Transverse colon (tissue), 4 donors: ENCODE results near the gene TIMP3. TPM values are rescaled to one million over a fixed set of nuclear protein-coding genes. Genes with fewer than 3 reads are reported as not detected.
A peak's percentile ranks its signal among the peaks of the same experiment; 100 is the strongest.

Experiments used
- DNase-seq: peaks from one replicate; pipeline ENCODE4 v3.0.0-alpha.2; 2019
- H3K27ac ChIP-seq, 4 donors: fragments of 200-600 bp; sonication (generic); 2 replicates each; pipeline ENCODE4 v1.5.1; 2016 to 2018; ENCODE audit warnings: inconsistent platforms in 4 of 4
- H3K27me3 ChIP-seq: fragments of 200-600 bp; sonication (generic); 2 replicates; pipeline ENCODE4 v1.5.1; 2017; ENCODE audit warnings: inconsistent platforms
- H3K36me3 ChIP-seq, 4 donors: fragments of 200-600 bp; sonication (generic); 2 replicates each; pipeline ENCODE4 v1.5.1; 2017 to 2019; ENCODE audit warnings: inconsistent platforms in 4 of 4
- H3K4me1 ChIP-seq, 4 donors: fragments of 200-600 bp; sonication (generic); 2 replicates each; pipeline ENCODE4 v1.5.1; 2017 to 2020; ENCODE audit warnings: inconsistent platforms in 4 of 4
- H3K4me3 ChIP-seq, 4 donors: fragments of 200-600 bp; sonication (generic); 1 replicate in 1 of 4; 2 replicates in 3 of 4; pipeline versions ENCODE4 v1.5.1 to v1.6.1; 2017 to 2019; ENCODE audit warnings: inconsistent platforms in 4 of 4
- H3K9me3 ChIP-seq, 2 donors: fragments of 200-600 bp; sonication (generic); 2 replicates each; pipeline ENCODE4 v1.5.1; 2017 to 2019; ENCODE audit warnings: inconsistent platforms in 2 of 2
- EP300 ChIP-seq: sonication (generic); formaldehyde crosslinking; IDR thresholded peaks from one replicate; pipeline ENCODE4 v1.6.1; 2017; ENCODE audit warnings: antibody characterized with exemption, low read depth
- POLR2A ChIP-seq: fragments of 450-650 bp; IDR thresholded peaks from one replicate; pipeline ENCODE4 v1.6.1; 2016; ENCODE audit warnings: antibody characterized with exemption, mild to moderate bottlenecking, moderate library complexity
- POLR2AphosphoS5 ChIP-seq, 3 donors: sonication (generic); formaldehyde crosslinking; IDR thresholded peaks; one replicate each; pipeline ENCODE4 v1.6.1; 2016; ENCODE audit warnings: antibody characterized with exemption in 3 of 3
- WGBS, 2 donors: methylation state at CpG; one replicate each; pipeline ENCODE4 v1.1.5; 2018; ENCODE audit warnings: low coverage in 1 of 2; 5-methylcytosine and 5-hydroxymethylcytosine counted together
- in situ Hi-C, 4 donors: fragments of 200-750 bp; cut with MboI; loops; one replicate each; pipeline versions ENCODE4 v1.15.0 to v1.15.1; 2017; ENCODE audit warnings: low sequenced_read_pairs in 3 of 4, low pct_ligation_motif_present in 1 of 4, low pct_unique_long_range_greater_than_20kb in 1 of 4
- intact Hi-C: fragments of 100-400 bp; cut with DNase I; formaldehyde crosslinking; loops from one replicate; pipeline ENCODE4 v1.15.1; 2023; ENCODE audit warnings: low total_unique reads
- total RNA-seq, 4 donors: library from RNA; depleted of rRNA; stranded (reverse); fragments of >200 nt; gene quantifications; one replicate each; pipeline ENCODE4 v1.1.0, GENCODE V29; 2016
- TF ChIP-seq, protein P1 (sequence below), 5 experiments: fragments of 200-600 bp in 3 of 5; fragments of 450-650 bp in 2 of 5; sonication (generic) in 3 of 5; IDR thresholded peaks; 1 replicate in 2 of 5; 2 replicates in 3 of 5; pipeline ENCODE4 v1.5.1; 2016 to 2017; ENCODE audit warnings: antibody characterized with exemption in 5 of 5, inconsistent platforms in 3 of 5, mild to moderate bottlenecking in 2 of 5, moderate library complexity in 1 of 5

The TIMP3 gene
- total RNA-seq, 4 donors from 2014 or later = 49.7 to 158 (median 62.4) TPM

DNA sequence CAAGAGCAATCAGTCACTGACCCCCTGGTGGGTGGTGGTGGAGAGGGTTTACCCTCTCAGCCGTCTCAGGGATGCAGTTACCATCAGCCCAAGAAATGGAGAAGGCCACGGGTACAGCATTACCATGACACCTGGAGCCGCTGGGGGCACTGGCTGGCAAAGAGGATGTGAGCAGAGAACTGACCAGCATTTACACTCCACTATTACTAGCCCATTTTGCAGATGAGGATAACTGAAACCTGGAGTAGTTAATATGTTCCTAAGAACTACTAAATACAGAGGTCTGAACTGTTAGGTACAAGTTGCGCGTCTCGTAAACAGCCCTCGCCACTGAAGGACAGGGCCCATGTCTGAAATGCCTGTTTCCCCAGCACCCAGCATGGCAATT, 79.0 kb downstream of the TIMP3 start:
- TF ChIP-seq EP300 = no peak
- Histone ChIP-seq H3K9me3 (no peaks in the 10 kb centered on the region), H3K27ac (no peak overlapping the region), H3K27me3 (no peaks in the 10 kb centered on the region), H3K4me3 (no peak overlapping the region), H3K36me3 (no peaks in the 10 kb centered on the region), H3K4me1 (no peaks in the 10 kb centered on the region)
- intact Hi-C loops (no loop called here), in situ Hi-C loops (no loop called here)
- 84% methylated on average over 7 of the region's 7 CpGs; no CpG with 5 or more reads in 1 of the 2 donors for WGBS, 2 donors
- no peak for DNase-seq

GRCh38 chr22:32880893-32881596, 79.5 kb downstream of the TIMP3 start:
- in situ Hi-C loops (no loop called here), intact Hi-C loops (no loop called here)
- Histone ChIP-seq H3K27me3 (no peaks in the 10 kb centered on the region), H3K9me3 (no peaks in the 10 kb centered on the region), H3K4me3 (no peak overlapping the region), H3K36me3 (no peaks in the 10 kb centered on the region), H3K27ac (no peak overlapping the region), H3K4me1 (no peaks in the 10 kb centered on the region)
- WGBS, 2 donors = 35% methylated on average over 5 to 20 of the region's 20 CpGs
- DNase-seq = peak; percentile 23
- TF ChIP-seq POLR2AphosphoS5 (IDR thresholded peaks at IDR 0.05) (peak; percentile 34 to 49 (median 36)), EP300 (no peak), POLR2A (no peak)
- TF ChIP-seq, protein P1, sequence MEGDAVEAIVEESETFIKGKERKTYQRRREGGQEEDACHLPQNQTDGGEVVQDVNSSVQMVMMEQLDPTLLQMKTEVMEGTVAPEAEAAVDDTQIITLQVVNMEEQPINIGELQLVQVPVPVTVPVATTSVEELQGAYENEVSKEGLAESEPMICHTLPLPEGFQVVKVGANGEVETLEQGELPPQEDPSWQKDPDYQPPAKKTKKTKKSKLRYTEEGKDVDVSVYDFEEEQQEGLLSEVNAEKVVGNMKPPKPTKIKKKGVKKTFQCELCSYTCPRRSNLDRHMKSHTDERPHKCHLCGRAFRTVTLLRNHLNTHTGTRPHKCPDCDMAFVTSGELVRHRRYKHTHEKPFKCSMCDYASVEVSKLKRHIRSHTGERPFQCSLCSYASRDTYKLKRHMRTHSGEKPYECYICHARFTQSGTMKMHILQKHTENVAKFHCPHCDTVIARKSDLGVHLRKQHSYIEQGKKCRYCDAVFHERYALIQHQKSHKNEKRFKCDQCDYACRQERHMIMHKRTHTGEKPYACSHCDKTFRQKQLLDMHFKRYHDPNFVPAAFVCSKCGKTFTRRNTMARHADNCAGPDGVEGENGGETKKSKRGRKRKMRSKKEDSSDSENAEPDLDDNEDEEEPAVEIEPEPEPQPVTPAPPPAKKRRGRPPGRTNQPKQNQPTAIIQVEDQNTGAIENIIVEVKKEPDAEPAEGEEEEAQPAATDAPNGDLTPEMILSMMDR (IDR thresholded peaks at IDR 0.05) = no peak

- no peak for DNase-seq
- Histone ChIP-seq H3K27me3 (no peaks in the 10 kb centered on the region), H3K9me3 (no peaks in the 10 kb centered on the region), H3K27ac (no peak overlapping the region), H3K36me3 (no peaks in the 10 kb centered on the region), H3K4me1 (no peaks in the 10 kb centered on the region), H3K4me3 (no peak overlapping the region)
- in situ Hi-C loops = no loop called here
- intact Hi-C loops = no loop called here
- TF ChIP-seq EP300 (no peak), POLR2A (no peak), POLR2AphosphoS5 (IDR thresholded peaks at IDR 0.05) (no peak)
- TF ChIP-seq, protein P1 (IDR thresholded peaks at IDR 0.05) = no peak
- 56 to 64% methylated on average over 4 of the region's 4 CpGs for WGBS, 2 donors
Observed at GRCh38 chr22:32882360-32882755, 80.9 kb downstream of the TIMP3 start.

DNA sequence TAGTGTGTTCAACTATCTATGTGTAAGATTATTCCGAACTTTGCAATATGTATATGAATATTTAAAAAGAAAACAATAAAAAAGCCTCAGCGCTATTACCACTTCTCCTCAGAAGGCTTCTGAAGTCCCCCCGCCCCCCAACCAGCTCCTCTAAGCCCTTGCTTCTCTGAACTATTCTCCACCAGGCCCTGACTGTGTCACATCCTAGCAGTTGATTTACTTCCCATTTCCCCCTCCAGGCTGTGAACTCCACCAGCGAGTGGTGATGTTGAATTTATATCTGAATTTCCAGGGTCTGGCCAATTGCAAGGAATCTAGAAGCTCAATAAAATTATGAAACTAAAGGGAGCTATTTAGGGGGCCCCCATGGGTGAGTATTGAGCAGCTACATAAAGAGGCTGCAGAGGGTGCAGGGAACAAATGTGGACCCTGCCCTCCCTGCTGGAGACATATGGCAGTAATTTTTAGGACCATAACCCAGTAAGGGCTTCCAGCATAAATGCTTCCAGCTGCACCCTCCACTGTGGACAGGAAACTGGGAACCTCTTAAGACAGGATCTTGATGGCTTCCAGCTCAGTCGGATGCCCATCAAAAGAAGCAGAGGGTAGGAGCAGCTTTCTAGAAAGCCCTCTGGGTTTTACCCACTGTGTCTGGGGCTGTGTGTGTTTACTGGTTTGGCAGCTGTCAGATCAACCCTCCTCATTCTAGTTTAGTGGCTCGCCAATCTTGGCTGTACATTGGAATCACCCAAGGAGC, 81.4 kb downstream of the TIMP3 start:
- no peak for DNase-seq
- H3K4me3 ChIP-seq = no peak overlapping the region
- peaks cover 0 to 3% (median 0%) of the 10 kb centered on the region in 4 donors for H3K4me1 ChIP-seq
- intact Hi-C loops (no loop called here), in situ Hi-C loops (no loop called here)
- no peak for TF ChIP-seq POLR2A
- TF ChIP-seq POLR2AphosphoS5 (IDR thresholded peaks at IDR 0.05) = no peak
- TF ChIP-seq, protein P1 (IDR thresholded peaks at IDR 0.05) = no peak
- TF ChIP-seq EP300 = no peak
- WGBS, 2 donors = 68 to 71% methylated on average over 5 to 6 of the region's 6 CpGs
- no peaks in the 10 kb centered on the region for H3K9me3 ChIP-seq
- no peaks in the 10 kb centered on the region for H3K27me3 ChIP-seq
- H3K36me3 ChIP-seq = no peaks in the 10 kb centered on the region
- no peak overlapping the region for H3K27ac ChIP-seq
